Hepatocyte (in vitro differentiated cells): ENCODE measurements around the gene LRP1B. TPM values are rescaled to one million over a fixed set of nuclear protein-coding genes. Genes with fewer than 3 reads are reported as not detected.

ENCODE experiments used
- DNase-seq: peaks from one replicate; pipeline ENCODE4 v3.0.0-alpha.2; 2016; ENCODE audit warnings: low spot score
- H2AFZ ChIP-seq: fragments of 200-600 bp; sonication (generic); 2 replicates; pipeline ENCODE4 v1.6.0; 2016; ENCODE audit warnings: antibody characterized with exemption, mild to moderate bottlenecking
- H3K27ac ChIP-seq: fragments of 200-600 bp; sonication (generic); 2 replicates; pipeline ENCODE4 v1.5.1; 2016; ENCODE audit warnings: mild to moderate bottlenecking
- H3K27me3 ChIP-seq: fragments of 200-600 bp; sonication (generic); 2 replicates; pipeline ENCODE4 v1.6.1; 2016
- H3K36me3 ChIP-seq: fragments of 200-600 bp; sonication (generic); replicated peaks from 2 replicates; pipeline ENCODE4 v1.5.1; 2016; ENCODE audit warnings: low read depth; ENCODE audit not compliant: insufficient read depth
- H3K4me1 ChIP-seq: fragments of 200-600 bp; sonication (generic); 2 replicates; pipeline ENCODE4 v1.5.1; 2016; ENCODE audit warnings: mild to moderate bottlenecking, moderate library complexity; ENCODE audit not compliant: insufficient read depth
- H3K4me2 ChIP-seq: fragments of 200-600 bp; sonication (generic); 2 replicates; pipeline ENCODE4 v1.6.0; 2016
- H3K4me3 ChIP-seq: fragments of 200-600 bp; sonication (generic); 2 replicates; pipeline ENCODE4 v1.5.1; 2016; ENCODE audit warnings: mild to moderate bottlenecking
- H3K79me2 ChIP-seq: fragments of 200-600 bp; sonication (generic); 2 replicates; pipeline ENCODE4 v1.6.0; 2017; ENCODE audit warnings: mild to moderate bottlenecking
- H3K9me2 ChIP-seq: fragments of 200-600 bp; sonication (generic); replicated peaks from 2 replicates; pipeline ENCODE4 v1.6.0; 2017; ENCODE audit warnings: mild to moderate bottlenecking; ENCODE audit not compliant: insufficient read depth
- H3K9me3 ChIP-seq: fragments of 200-600 bp; sonication (generic); 2 replicates; pipeline ENCODE4 v1.5.1; 2016; ENCODE audit warnings: low read depth, mild to moderate bottlenecking
- H4K20me1 ChIP-seq: fragments of 200-600 bp; sonication (generic); 2 replicates; pipeline ENCODE4 v1.6.0; 2016; ENCODE audit warnings: mild to moderate bottlenecking; ENCODE audit not compliant: insufficient read depth, poor library complexity, severe bottlenecking
- EZH2 ChIP-seq: fragments of 200-600 bp; sonication (generic); IDR thresholded peaks from 2 replicates; pipeline ENCODE4 v1.6.1; 2016; ENCODE audit warnings: antibody characterized with exemption, mild to moderate bottlenecking, borderline replicate concordance
- EZH2phosphoT487 ChIP-seq: fragments of 200-600 bp; sonication (generic); IDR thresholded peaks from one replicate; pipeline ENCODE4 v1.6.1; 2018; ENCODE audit warnings: antibody characterized with exemption, mild to moderate bottlenecking, low read depth, moderate library complexity; ENCODE audit not compliant: unreplicated experiment, severe bottlenecking
- WGBS: methylation state at CpG from one replicate; pipeline ENCODE4 v1.1.6; 2016; ENCODE audit warnings: low lambda C conversion rate; ENCODE audit errors: missing lambda C conversion rate; 5-methylcytosine and 5-hydroxymethylcytosine counted together
- microRNA-seq: library from miRNA; unstranded; fragments of <30 nt; microRNA quantifications from one replicate; pipeline ENCODE4, GENCODE V29; 2017
- polyA plus RNA-seq: library from polyadenylated mRNA; unstranded; fragments of >200 nt; fragmentation: Nextera tagmentation; extraction: Ambion mirVana; gene quantifications from 2 replicates; pipeline ENCODE4 v1.2.1, GENCODE V29; 2016
- small RNA-seq: library from RNA; depleted of rRNA; stranded (forward); fragments of <200 nt; gene quantifications from one replicate; pipeline ENCODE3, GENCODE V24; 2014
- total RNA-seq: library from RNA; depleted of rRNA; stranded (reverse); fragments of >200 nt; gene quantifications from 2 replicates; pipeline ENCODE4 v1.2.3, GENCODE V29; 2014
- TF ChIP-seq, protein P1 (sequence below): fragments of 200-600 bp; sonication (generic); IDR thresholded peaks from 2 replicates; pipeline ENCODE4 v1.5.1; 2016; ENCODE audit warnings: antibody characterized with exemption, mild to moderate bottlenecking; ENCODE audit not compliant: poor library complexity

Gene LRP1B
- total and polyA plus RNA-seq, 2 experiments from 2014 or later, result 0.65 to 2.0 TPM

DNA sequence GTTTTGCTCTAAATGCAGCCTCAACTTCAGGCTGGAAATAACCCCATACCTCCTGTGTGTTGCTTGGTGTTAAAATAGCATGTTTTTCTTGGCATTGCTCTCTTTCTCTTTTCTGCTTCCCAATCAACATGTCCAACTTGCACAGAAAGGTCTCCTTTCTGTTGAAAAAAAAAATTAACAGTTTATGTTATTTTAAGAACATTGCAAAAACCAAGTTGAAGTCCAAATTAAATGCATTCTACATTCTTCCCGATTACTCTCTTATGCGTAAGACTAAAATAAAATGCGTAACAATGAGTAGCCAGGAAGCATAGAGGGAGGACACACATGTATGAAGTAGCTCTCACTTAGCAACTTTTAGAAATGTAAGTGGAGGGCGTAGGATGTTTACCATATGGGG, 1944.5 kb downstream of the LRP1B start:
- H3K27me3 ChIP-seq, result no peaks in the 10 kb centered on the region

DNA sequence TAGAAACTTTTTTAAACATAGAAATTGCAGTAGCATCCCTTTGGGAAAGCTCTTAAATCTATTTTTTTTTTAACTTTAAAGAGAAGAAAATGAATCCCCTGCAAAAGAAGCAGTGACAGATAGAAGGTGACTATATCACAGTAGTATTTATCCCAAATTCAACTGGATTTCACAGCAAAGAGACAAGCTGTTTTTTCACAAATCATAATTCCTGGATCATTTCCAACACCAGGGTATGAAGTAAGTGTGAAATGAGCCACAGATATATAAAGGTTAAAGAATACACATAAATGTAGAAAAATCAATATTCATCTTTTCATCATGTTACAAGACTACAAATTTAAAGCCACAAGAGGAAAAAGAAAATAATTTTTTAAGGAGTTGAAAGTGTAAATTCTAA, 1945.7 kb downstream of the LRP1B start:
- Histone ChIP-seq H4K20me1 (no peaks in the 10 kb centered on the region), H2AFZ (no peak overlapping the region), H3K9me3 (no peaks in the 10 kb centered on the region), H3K27me3 (no peaks in the 10 kb centered on the region), H3K4me3 (no peak overlapping the region), H3K79me2 (no peaks in the 10 kb centered on the region), H3K9me2 (no peaks in the 10 kb centered on the region), H3K27ac (no peak overlapping the region), H3K36me3 (no peaks in the 10 kb centered on the region), H3K4me1 (no peaks in the 10 kb centered on the region), H3K4me2 (no peak overlapping the region)
- TF ChIP-seq EZH2 (no peak), EZH2phosphoT487 (no peak)
- TF ChIP-seq, protein P1, sequence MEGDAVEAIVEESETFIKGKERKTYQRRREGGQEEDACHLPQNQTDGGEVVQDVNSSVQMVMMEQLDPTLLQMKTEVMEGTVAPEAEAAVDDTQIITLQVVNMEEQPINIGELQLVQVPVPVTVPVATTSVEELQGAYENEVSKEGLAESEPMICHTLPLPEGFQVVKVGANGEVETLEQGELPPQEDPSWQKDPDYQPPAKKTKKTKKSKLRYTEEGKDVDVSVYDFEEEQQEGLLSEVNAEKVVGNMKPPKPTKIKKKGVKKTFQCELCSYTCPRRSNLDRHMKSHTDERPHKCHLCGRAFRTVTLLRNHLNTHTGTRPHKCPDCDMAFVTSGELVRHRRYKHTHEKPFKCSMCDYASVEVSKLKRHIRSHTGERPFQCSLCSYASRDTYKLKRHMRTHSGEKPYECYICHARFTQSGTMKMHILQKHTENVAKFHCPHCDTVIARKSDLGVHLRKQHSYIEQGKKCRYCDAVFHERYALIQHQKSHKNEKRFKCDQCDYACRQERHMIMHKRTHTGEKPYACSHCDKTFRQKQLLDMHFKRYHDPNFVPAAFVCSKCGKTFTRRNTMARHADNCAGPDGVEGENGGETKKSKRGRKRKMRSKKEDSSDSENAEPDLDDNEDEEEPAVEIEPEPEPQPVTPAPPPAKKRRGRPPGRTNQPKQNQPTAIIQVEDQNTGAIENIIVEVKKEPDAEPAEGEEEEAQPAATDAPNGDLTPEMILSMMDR, result no peak
- no peak for DNase-seq

More for the DNA sequence above, 1944.5 kb downstream of the LRP1B start:
- H4K20me1 ChIP-seq, result no peaks in the 10 kb centered on the region
- H3K36me3 ChIP-seq, result no peaks in the 10 kb centered on the region
- no peak for DNase-seq
- TF ChIP-seq EZH2phosphoT487 (no peak), EZH2 (no peak)
- TF ChIP-seq, protein P1, result no peak
- H3K9me3 ChIP-seq, result no peaks in the 10 kb centered on the region
- H3K4me1 ChIP-seq, result no peaks in the 10 kb centered on the region
- H3K4me3 ChIP-seq, result no peak overlapping the region
- WGBS, result 90% methylated on average over 4 of the region's 4 CpGs
- no peak overlapping the region for H3K27ac ChIP-seq
- H3K9me2 ChIP-seq, result no peaks in the 10 kb centered on the region
- H2AFZ ChIP-seq, result no peak overlapping the region
- H3K4me2 ChIP-seq, result no peak overlapping the region
- no peaks in the 10 kb centered on the region for H3K79me2 ChIP-seq

DNA sequence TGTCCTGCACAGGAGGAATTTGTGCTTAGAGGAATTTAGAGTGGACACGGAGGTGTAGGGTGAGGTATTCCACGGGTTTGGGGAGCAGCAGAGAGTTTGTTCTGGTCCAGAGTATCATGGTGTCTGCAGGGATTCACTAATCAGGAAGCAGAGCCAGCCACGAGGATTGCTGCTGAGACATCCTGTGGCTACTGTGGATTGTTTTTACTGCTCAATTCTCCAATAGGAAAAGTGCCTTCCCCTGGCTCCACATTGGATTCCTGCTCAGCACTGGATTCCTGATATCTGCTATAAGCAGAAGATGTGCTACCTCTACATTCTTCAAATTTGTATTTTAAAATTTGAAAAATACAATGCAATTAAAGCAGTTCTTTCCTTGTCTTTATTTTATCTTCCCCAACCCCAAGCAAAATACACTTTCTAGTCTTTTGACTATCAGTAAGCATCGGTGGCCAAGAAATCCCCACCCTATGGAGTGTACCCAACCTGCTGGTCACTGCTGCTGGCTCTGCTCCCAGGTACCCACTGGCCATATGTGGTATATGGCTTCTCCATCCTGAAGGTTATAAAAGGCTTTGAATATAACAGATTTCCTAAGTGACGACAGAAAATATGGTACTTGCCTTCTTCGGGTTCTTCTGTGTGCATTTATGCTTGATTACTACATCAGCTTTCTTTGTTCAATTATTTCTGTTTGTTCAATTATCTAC, 1947.6 kb downstream of the LRP1B start:
- WGBS, result 86% methylated on average over 6 of the region's 6 CpGs
- no peaks in the 10 kb centered on the region for H3K4me1 ChIP-seq
- no peaks in the 10 kb centered on the region for H3K79me2 ChIP-seq
- no peak for TF ChIP-seq EZH2
- TF ChIP-seq EZH2phosphoT487, result no peak
- TF ChIP-seq, protein P1, result no peak
- H3K4me2 ChIP-seq, result no peak overlapping the region
- H4K20me1 ChIP-seq, result no peaks in the 10 kb centered on the region
- H3K27ac ChIP-seq, result no peak overlapping the region
- H3K9me3 ChIP-seq, result no peaks in the 10 kb centered on the region
- H3K27me3 ChIP-seq, result no peaks in the 10 kb centered on the region
- H2AFZ ChIP-seq, result no peak overlapping the region
- DNase-seq, result no peak
- H3K9me2 ChIP-seq, result no peaks in the 10 kb centered on the region
- H3K36me3 ChIP-seq, result no peaks in the 10 kb centered on the region
- no peak overlapping the region for H3K4me3 ChIP-seq

Small RNA genes lying within 50 kb of the gene (microRNA-seq; reads per million reads assigned to microRNA genes)
- not detected for gene MIR7157

Small RNA genes lying within 50 kb of the gene (small RNA-seq; reads per million reads assigned to genes)
- gene AC068287.1, result not detected
- gene MTCO1P44, result not detected
- not detected for gene RF00019
- gene RF02271, result not detected
- not detected for gene RNU6-904P
